Measurements from ENCODE around the gene HNRNPL.

Gene HNRNPL

DNA sequence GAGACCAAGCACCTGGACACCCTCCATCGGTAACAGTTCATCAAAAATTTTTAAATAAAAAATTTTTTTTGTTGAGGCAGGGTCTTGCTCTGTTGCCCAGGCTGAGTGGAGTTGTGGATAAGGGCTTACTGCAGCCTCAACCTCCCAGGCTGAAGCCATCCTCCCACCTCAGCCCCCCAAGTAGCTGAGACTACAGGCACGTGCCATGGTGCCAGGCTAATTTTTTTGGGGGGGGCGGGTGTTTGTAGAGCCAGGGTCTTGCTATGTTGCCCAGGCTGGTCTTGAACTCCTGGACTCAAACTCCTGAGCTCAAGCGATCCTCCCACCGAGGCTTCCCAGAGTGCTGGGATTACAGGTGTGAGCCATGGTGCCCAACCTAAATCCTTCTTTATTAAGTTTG lies 56.1 kb downstream of the HNRNPL start:
- no peak for ATAC-seq
- TF ChIP-seq ZFP30 (CRISPR knock-in tag; IDR thresholded peaks at IDR 0.05), result no peak
- TF ChIP-seq, protein P1, sequence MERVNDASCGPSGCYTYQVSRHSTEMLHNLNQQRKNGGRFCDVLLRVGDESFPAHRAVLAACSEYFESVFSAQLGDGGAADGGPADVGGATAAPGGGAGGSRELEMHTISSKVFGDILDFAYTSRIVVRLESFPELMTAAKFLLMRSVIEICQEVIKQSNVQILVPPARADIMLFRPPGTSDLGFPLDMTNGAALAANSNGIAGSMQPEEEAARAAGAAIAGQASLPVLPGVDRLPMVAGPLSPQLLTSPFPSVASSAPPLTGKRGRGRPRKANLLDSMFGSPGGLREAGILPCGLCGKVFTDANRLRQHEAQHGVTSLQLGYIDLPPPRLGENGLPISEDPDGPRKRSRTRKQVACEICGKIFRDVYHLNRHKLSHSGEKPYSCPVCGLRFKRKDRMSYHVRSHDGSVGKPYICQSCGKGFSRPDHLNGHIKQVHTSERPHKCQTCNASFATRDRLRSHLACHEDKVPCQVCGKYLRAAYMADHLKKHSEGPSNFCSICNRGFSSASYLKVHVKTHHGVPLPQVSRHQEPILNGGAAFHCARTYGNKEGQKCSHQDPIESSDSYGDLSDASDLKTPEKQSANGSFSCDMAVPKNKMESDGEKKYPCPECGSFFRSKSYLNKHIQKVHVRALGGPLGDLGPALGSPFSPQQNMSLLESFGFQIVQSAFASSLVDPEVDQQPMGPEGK (CRISPR knock-in tag; IDR thresholded peaks at IDR 0.05; ENCODE audit: borderline replicate concordance), result no peak
- TF ChIP-seq ZC3H10 (CRISPR knock-in tag; IDR thresholded peaks at IDR 0.05), result no peak
- TF ChIP-seq ZFP3 (CRISPR knock-in tag; IDR thresholded peaks at IDR 0.05), result no peak
- no peak for TF ChIP-seq ZNF565 (CRISPR knock-in tag; conservative IDR thresholded peaks at IDR 0.05; ENCODE audit: low read depth)
- no peak for TF ChIP-seq TCF4 (CRISPR knock-in tag; IDR thresholded peaks at IDR 0.05; ENCODE audit: borderline replicate concordance)
- no peak for TF ChIP-seq PPARA (CRISPR knock-in tag; IDR thresholded peaks at IDR 0.05; ENCODE audit: borderline replicate concordance)
- no peak for TF ChIP-seq ARNTL (CRISPR knock-in tag; IDR thresholded peaks at IDR 0.05; ENCODE audit: borderline replicate concordance, low read depth)
- no peak for TF ChIP-seq ESRRG (CRISPR knock-in tag; IDR thresholded peaks at IDR 0.05)
- no peak for TF ChIP-seq BACH2 (CRISPR knock-in tag; IDR thresholded peaks at IDR 0.05; ENCODE audit: borderline replicate concordance)
- no peak for TF ChIP-seq ZNF70 (CRISPR knock-in tag; IDR thresholded peaks at IDR 0.05)
- no peak for TF ChIP-seq SNAI2 (CRISPR knock-in tag; IDR thresholded peaks at IDR 0.05)
- TF ChIP-seq RARB (CRISPR knock-in tag; IDR thresholded peaks at IDR 0.05), result no peak
- no peak for TF ChIP-seq OSR1 (CRISPR knock-in tag; IDR thresholded peaks at IDR 0.05)

DNA sequence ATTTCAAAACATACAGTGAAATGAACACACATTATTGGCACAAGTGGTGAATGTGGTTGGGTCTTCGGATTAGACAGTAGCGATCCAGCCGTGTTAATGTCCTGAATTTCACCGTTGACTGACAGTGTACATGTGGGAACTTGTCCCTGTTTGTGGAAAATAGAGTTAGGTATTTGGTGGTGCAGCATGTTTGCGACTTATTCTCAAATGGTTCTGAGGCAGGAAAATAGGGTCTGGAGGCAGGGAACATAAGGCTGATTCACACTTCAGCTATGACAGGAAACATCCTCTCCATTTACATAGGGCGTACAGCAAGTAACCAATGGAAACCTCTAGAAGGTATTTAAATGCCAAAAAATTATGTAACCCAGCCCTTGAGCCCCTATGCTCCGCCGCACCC lies 56.6 kb downstream of the HNRNPL start:
- ATAC-seq, result no peak; the same call in 2 of the 3 replicates
- TF ChIP-seq ZNF565 (CRISPR knock-in tag; conservative IDR thresholded peaks at IDR 0.05; ENCODE audit: low read depth) (no peak), CSDC2 (CRISPR knock-in tag; IDR thresholded peaks at IDR 0.05) (no peak), SNAI2 (CRISPR knock-in tag; IDR thresholded peaks at IDR 0.05) (no peak), ZC3H10 (CRISPR knock-in tag; IDR thresholded peaks at IDR 0.05) (no peak), ZNF8 (CRISPR knock-in tag; IDR thresholded peaks at IDR 0.05) (no peak), ZFP3 (CRISPR knock-in tag; IDR thresholded peaks at IDR 0.05) (no peak), GLIS3 (CRISPR knock-in tag; IDR thresholded peaks at IDR 0.05) (no peak), ARNTL (CRISPR knock-in tag; IDR thresholded peaks at IDR 0.05; ENCODE audit: borderline replicate concordance, low read depth) (no peak), ESRRG (CRISPR knock-in tag; IDR thresholded peaks at IDR 0.05) (no peak), BACH2 (CRISPR knock-in tag; IDR thresholded peaks at IDR 0.05; ENCODE audit: borderline replicate concordance) (no peak), ISL1 (CRISPR knock-in tag; IDR thresholded peaks at IDR 0.05) (no peak), TCF4 (CRISPR knock-in tag; IDR thresholded peaks at IDR 0.05; ENCODE audit: borderline replicate concordance) (no peak), OSR1 (CRISPR knock-in tag; IDR thresholded peaks at IDR 0.05) (no peak), TOX (CRISPR knock-in tag; IDR thresholded peaks at IDR 0.05; ENCODE audit: borderline replicate concordance) (no peak), RARB (CRISPR knock-in tag; IDR thresholded peaks at IDR 0.05) (no peak)
- TF ChIP-seq, protein P2, sequence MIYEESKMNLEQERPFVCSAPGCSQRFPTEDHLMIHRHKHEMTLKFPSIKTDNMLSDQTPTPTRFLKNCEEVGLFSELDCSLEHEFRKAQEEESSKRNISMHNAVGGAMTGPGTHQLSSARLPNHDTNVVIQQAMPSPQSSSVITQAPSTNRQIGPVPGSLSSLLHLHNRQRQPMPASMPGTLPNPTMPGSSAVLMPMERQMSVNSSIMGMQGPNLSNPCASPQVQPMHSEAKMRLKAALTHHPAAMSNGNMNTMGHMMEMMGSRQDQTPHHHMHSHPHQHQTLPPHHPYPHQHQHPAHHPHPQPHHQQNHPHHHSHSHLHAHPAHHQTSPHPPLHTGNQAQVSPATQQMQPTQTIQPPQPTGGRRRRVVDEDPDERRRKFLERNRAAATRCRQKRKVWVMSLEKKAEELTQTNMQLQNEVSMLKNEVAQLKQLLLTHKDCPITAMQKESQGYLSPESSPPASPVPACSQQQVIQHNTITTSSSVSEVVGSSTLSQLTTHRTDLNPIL (CRISPR knock-in tag; IDR thresholded peaks at IDR 0.05; ENCODE audit: low read depth), result no peak
- TF ChIP-seq, protein P3, sequence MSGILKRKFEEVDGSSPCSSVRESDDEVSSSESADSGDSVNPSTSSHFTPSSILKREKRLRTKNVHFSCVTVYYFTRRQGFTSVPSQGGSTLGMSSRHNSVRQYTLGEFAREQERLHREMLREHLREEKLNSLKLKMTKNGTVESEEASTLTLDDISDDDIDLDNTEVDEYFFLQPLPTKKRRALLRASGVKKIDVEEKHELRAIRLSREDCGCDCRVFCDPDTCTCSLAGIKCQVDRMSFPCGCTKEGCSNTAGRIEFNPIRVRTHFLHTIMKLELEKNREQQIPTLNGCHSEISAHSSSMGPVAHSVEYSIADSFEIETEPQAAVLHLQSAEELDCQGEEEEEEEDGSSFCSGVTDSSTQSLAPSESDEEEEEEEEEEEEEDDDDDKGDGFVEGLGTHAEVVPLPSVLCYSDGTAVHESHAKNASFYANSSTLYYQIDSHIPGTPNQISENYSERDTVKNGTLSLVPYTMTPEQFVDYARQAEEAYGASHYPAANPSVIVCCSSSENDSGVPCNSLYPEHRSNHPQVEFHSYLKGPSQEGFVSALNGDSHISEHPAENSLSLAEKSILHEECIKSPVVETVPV (CRISPR knock-in tag; IDR thresholded peaks at IDR 0.05), result no peak
- TF ChIP-seq, protein P4, sequence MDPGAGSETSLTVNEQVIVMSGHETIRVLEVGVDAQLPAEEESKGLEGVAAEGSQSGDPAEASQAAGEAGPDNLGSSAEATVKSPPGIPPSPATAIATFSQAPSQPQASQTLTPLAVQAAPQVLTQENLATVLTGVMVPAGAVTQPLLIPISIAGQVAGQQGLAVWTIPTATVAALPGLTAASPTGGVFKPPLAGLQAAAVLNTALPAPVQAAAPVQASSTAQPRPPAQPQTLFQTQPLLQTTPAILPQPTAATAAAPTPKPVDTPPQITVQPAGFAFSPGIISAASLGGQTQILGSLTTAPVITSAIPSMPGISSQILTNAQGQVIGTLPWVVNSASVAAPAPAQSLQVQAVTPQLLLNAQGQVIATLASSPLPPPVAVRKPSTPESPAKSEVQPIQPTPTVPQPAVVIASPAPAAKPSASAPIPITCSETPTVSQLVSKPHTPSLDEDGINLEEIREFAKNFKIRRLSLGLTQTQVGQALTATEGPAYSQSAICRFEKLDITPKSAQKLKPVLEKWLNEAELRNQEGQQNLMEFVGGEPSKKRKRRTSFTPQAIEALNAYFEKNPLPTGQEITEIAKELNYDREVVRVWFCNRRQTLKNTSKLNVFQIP (CRISPR knock-in tag; IDR thresholded peaks at IDR 0.05; ENCODE audit: borderline replicate concordance, low read depth), result no peak
- TF ChIP-seq, protein P1 (CRISPR knock-in tag; IDR thresholded peaks at IDR 0.05; ENCODE audit: borderline replicate concordance), result no peak
- TF ChIP-seq, protein P5, sequence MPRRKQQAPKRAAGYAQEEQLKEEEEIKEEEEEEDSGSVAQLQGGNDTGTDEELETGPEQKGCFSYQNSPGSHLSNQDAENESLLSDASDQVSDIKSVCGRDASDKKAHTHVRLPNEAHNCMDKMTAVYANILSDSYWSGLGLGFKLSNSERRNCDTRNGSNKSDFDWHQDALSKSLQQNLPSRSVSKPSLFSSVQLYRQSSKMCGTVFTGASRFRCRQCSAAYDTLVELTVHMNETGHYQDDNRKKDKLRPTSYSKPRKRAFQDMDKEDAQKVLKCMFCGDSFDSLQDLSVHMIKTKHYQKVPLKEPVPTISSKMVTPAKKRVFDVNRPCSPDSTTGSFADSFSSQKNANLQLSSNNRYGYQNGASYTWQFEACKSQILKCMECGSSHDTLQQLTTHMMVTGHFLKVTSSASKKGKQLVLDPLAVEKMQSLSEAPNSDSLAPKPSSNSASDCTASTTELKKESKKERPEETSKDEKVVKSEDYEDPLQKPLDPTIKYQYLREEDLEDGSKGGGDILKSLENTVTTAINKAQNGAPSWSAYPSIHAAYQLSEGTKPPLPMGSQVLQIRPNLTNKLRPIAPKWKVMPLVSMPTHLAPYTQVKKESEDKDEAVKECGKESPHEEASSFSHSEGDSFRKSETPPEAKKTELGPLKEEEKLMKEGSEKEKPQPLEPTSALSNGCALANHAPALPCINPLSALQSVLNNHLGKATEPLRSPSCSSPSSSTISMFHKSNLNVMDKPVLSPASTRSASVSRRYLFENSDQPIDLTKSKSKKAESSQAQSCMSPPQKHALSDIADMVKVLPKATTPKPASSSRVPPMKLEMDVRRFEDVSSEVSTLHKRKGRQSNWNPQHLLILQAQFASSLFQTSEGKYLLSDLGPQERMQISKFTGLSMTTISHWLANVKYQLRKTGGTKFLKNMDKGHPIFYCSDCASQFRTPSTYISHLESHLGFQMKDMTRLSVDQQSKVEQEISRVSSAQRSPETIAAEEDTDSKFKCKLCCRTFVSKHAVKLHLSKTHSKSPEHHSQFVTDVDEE (CRISPR knock-in tag; IDR thresholded peaks at IDR 0.05), result no peak

Measured in SK-N-SH treated with all-trans-retinoic acid at 6 μM for 48 hours (cell line).